Endothelial cell of umbilical vein (primary cell): ENCODE measurements around the gene PARD6G. TPM values are rescaled to one million over a fixed set of nuclear protein-coding genes. Genes with fewer than 3 reads are reported as not detected.

Source experiments
- BruUV-seq: library from RNA; stranded (reverse); fragments of 400-500 nt; replicated peaks from 2 replicates; lab custom pipeline; 2021; lab: Mats Ljungman, UMichigan
- CTCF ChIA-PET: fragments of 300-600, 350-600 bp; sonication (Branson Sonifier 250); formaldehyde crosslinking; loops from one replicate; lab custom pipeline; 2021; ENCODE audit warnings: antibody characterized with exemption, inconsistent platforms; lab: Charles Lee
- POLR2A ChIA-PET: fragments of 300-600, 350-600 bp; sonication (Branson Sonifier 250); formaldehyde crosslinking; loops from one replicate; lab custom pipeline; 2021; ENCODE audit warnings: antibody characterized with exemption, inconsistent platforms; lab: Charles Lee
- DNase-seq: peaks from one replicate; pipeline ENCODE4 v3.0.0-alpha.2; 2011; ENCODE audit warnings: low read depth, low spot score
- FAIRE-seq: peaks from 2 replicates; lab custom pipeline; 2011; peaks lifted over from hg19 to GRCh38; lab: Jason Lieb, UNC
- H2AFZ ChIP-seq: 2 replicates; pipeline ENCODE4 v1.6.0; 2012; ENCODE audit warnings: low read depth, low read length, control low read depth, inconsistent platforms
- H3K27ac ChIP-seq: 2 replicates; pipeline ENCODE4 v1.5.1; 2011; ENCODE audit warnings: low read depth, mild to moderate bottlenecking, control low read depth, low read length, moderate library complexity; ENCODE audit not compliant: insufficient read depth
- H3K27me3 ChIP-seq, 2 experiments: 2 replicates each; pipeline versions ENCODE4 v1.6.0 to v1.6.1; 2011; ENCODE audit warnings: low read length in 2 of 2, mixed read lengths in 1 of 2; ENCODE audit not compliant: control insufficient read depth in 2 of 2, insufficient read depth in 2 of 2
- H3K36me3 ChIP-seq, 2 experiments: 2 replicates in 1 of 2; 3 replicates in 1 of 2; pipeline ENCODE4 v1.5.1; 2011; ENCODE audit warnings: low read length in 2 of 2, mild to moderate bottlenecking in 1 of 2, moderate library complexity in 1 of 2; ENCODE audit not compliant: control insufficient read depth in 2 of 2, insufficient read depth in 2 of 2; ENCODE audit errors: extremely low read depth in 1 of 2
- H3K4me1 ChIP-seq: 3 replicates; pipeline ENCODE4 v1.5.1; 2011; ENCODE audit warnings: mild to moderate bottlenecking, low read length; ENCODE audit not compliant: control insufficient read depth, insufficient read depth; ENCODE audit errors: extremely low read depth
- H3K4me2 ChIP-seq: 2 replicates; pipeline ENCODE4 v1.6.1; 2011; ENCODE audit warnings: low read length, control low read depth, mixed read lengths; ENCODE audit not compliant: insufficient read depth
- H3K4me3 ChIP-seq, 3 experiments: fragments of 200-600 bp in 1 of 3; sonication (generic), shearing (Covaris generic) in 1 of 3; replicated peaks in 1 of 3; 2 replicates each; pipeline ENCODE4 v1.5.1; 2011 to 2016; ENCODE audit warnings: control low read depth in 3 of 3, low read length in 3 of 3, mild to moderate bottlenecking in 2 of 3, inconsistent platforms in 1 of 3, low read depth in 1 of 3, moderate library complexity in 1 of 3; ENCODE audit not compliant: insufficient read depth in 1 of 3
- H3K79me2 ChIP-seq: 2 replicates; pipeline ENCODE4 v1.6.0; 2012; ENCODE audit warnings: low read length, inconsistent platforms; ENCODE audit not compliant: control insufficient read depth, insufficient read depth
- H3K9ac ChIP-seq: replicated peaks from 2 replicates; pipeline ENCODE3; 2011; ENCODE audit warnings: low read length, control low read depth; ENCODE audit not compliant: insufficient read depth; ENCODE audit errors: extremely low read depth
- H3K9me1 ChIP-seq: replicated peaks from 3 replicates; pipeline ENCODE4 v1.6.0; 2011; ENCODE audit warnings: mild to moderate bottlenecking, low read length; ENCODE audit not compliant: control insufficient read depth, insufficient read depth; ENCODE audit errors: extremely low read depth
- H3K9me3 ChIP-seq: replicated peaks from 2 replicates; pipeline ENCODE4 v1.5.1; 2012; ENCODE audit warnings: low read length, inconsistent platforms; ENCODE audit not compliant: control insufficient read depth, insufficient read depth
- H4K20me1 ChIP-seq: replicated peaks from 2 replicates; pipeline ENCODE3; 2011; ENCODE audit warnings: mild to moderate bottlenecking, low read length; ENCODE audit not compliant: control insufficient read depth, insufficient read depth; ENCODE audit errors: extremely low read depth
- CTCF ChIP-seq, 2 donors: IDR thresholded peaks; 1 replicate in 1 of 2; 2 replicates in 1 of 2; pipeline ENCODE4 v1.5.1; 2011; ENCODE audit warnings: low read length in 2 of 2, mild to moderate bottlenecking in 2 of 2, moderate library complexity in 2 of 2, control low read depth in 1 of 2, inconsistent platforms in 1 of 2, low read depth in 1 of 2; ENCODE audit not compliant: insufficient read depth in 1 of 2; ENCODE audit errors: extremely low read depth in 1 of 2
- EZH2 ChIP-seq: IDR thresholded peaks from 2 replicates; pipeline ENCODE4 v1.6.1; 2012; ENCODE audit warnings: borderline replicate concordance, low read depth, mild to moderate bottlenecking, moderate library complexity, low read length, inconsistent platforms; ENCODE audit not compliant: severe bottlenecking
- FOS ChIP-seq: IDR thresholded peaks from 2 replicates; pipeline ENCODE4 v1.6.1; 2011; ENCODE audit warnings: mild to moderate bottlenecking, low read length, moderate library complexity, borderline replicate concordance; ENCODE audit not compliant: insufficient read depth
- GATA2 ChIP-seq: IDR thresholded peaks from 2 replicates; pipeline ENCODE4 v1.7.0; 2011; ENCODE audit warnings: low read depth, mild to moderate bottlenecking, moderate library complexity, mixed read lengths, low read length; ENCODE audit not compliant: insufficient read length, insufficient read depth
- JUN ChIP-seq: IDR thresholded peaks from 2 replicates; pipeline ENCODE4 v1.6.1; 2011; ENCODE audit warnings: borderline replicate concordance, low read depth; ENCODE audit not compliant: insufficient read length, insufficient read depth
- MAX ChIP-seq: IDR thresholded peaks from 2 replicates; pipeline ENCODE4 v1.6.1; 2011; ENCODE audit not compliant: insufficient read depth, insufficient read length
- MYC ChIP-seq: IDR thresholded peaks from one replicate; pipeline ENCODE4 v1.6.1; 2011; ENCODE audit warnings: mild to moderate bottlenecking, low read depth, low read length
- POLR2A ChIP-seq: IDR thresholded peaks from 2 replicates; pipeline ENCODE4 v1.6.1; 2012; ENCODE audit warnings: low read depth, mild to moderate bottlenecking, control low read depth, low read length
- POLR2AphosphoS5 ChIP-seq: IDR thresholded peaks from 2 replicates; pipeline ENCODE4 v1.6.1; 2012; ENCODE audit warnings: low read depth, mild to moderate bottlenecking, control low read depth, low read length, moderate library complexity; ENCODE audit not compliant: insufficient read depth
- dilution Hi-C: fragments of 300-500 bp; cut with MboI; formaldehyde crosslinking; loops from one replicate; pipeline ENCODE4 v1.15.0; 2019; ENCODE audit warnings: low sequenced_read_pairs; ENCODE audit not compliant: extremely low pct_ligation_motif_present
- intact Hi-C: fragments of 100-400 bp; cut with micrococcal nuclease; formaldehyde crosslinking; loops from one replicate; pipeline ENCODE4 v1.10.0; 2022
- polyA plus RNA-seq, 4 experiments: library from polyadenylated mRNA; depleted of rRNA in 3 of 4; stranded (reverse) in 3 of 4; unstranded in 1 of 4; fragments of >200 nt; gene quantifications; 2 replicates each; pipeline versions ENCODE4 v1.2.1 to v1.2.3, GENCODE V29; 2011 to 2012; ENCODE audit warnings: missing spikeins in 1 of 4
- total RNA-seq: library from RNA; stranded (reverse); gene quantifications from 2 replicates; pipeline ENCODE4 v1.2.3, GENCODE V29; 2021

Gene PARD6G
- total and polyA plus RNA-seq, 2 donors (not counting 3 experiments of a cell fraction or from before 2014, with no cell fraction given), result 1.2 to 1.8 TPM

- Histone ChIP-seq H3K4me3 (no peak overlapping the region), H3K4me2 (no peak overlapping the region), H3K27ac (no peak overlapping the region), H3K9me1 (no peaks in the 10 kb centered on the region), H3K36me3 (no peaks in the 10 kb centered on the region), H3K4me1 (no peaks in the 10 kb centered on the region), H3K27me3 (no peaks in the 10 kb centered on the region), H3K79me2 (no peaks in the 10 kb centered on the region), H4K20me1 (no peaks in the 10 kb centered on the region), H3K9me3 (no peaks in the 10 kb centered on the region), H2AFZ (no peak overlapping the region), H3K9ac (no peak overlapping the region)
- TF ChIP-seq EZH2 (no peak), JUN (no peak), MYC (no peak), GATA2 (no peak), POLR2A (no peak), POLR2AphosphoS5 (no peak), FOS (no peak), MAX (no peak), CTCF (IDR thresholded peaks at IDR 0.05; ENCODE audit: extremely low read depth in 1 of 2, insufficient read depth in 1 of 2, low read depth in 1 of 2, low read length in 2 of 2) (no peak)
- intact Hi-C loops (no loop called here), dilution Hi-C loops (no loop called here)
- BruUV-seq, result no TSS peak
- DNase-seq, result no peak
- POLR2A ChIA-PET, result no interaction called here
- CTCF ChIA-PET, result interaction anchor here (1.0 to 1.2 kb wide), 2 partner anchors 20 to 30 kb away, joined by 3 to 4 read pairs; no protein-coding TSS in a partner anchor
- no peak for FAIRE-seq
These were observed 57.0 kb downstream of the PARD6G start for GRCh38 chr18:80190311-80190710.
